ENCODE measurements around the gene ZMYM2. TPM values are rescaled to one million over a fixed set of nuclear protein-coding genes. Genes with fewer than 3 reads are reported as not detected.
A peak's percentile ranks its signal among the peaks of the same experiment; 100 is the strongest.
"Not testable (repeated sequence)": the region's sequence is repeated elsewhere in the genome, so short reads cannot be mapped to it uniquely, and the experiment has no call there.

Gene ZMYM2
- total RNA-seq (2014; rRNA removed; shearing (Covaris generic)), result 25.6 and 31.7 TPM in 2 replicates

DNA sequence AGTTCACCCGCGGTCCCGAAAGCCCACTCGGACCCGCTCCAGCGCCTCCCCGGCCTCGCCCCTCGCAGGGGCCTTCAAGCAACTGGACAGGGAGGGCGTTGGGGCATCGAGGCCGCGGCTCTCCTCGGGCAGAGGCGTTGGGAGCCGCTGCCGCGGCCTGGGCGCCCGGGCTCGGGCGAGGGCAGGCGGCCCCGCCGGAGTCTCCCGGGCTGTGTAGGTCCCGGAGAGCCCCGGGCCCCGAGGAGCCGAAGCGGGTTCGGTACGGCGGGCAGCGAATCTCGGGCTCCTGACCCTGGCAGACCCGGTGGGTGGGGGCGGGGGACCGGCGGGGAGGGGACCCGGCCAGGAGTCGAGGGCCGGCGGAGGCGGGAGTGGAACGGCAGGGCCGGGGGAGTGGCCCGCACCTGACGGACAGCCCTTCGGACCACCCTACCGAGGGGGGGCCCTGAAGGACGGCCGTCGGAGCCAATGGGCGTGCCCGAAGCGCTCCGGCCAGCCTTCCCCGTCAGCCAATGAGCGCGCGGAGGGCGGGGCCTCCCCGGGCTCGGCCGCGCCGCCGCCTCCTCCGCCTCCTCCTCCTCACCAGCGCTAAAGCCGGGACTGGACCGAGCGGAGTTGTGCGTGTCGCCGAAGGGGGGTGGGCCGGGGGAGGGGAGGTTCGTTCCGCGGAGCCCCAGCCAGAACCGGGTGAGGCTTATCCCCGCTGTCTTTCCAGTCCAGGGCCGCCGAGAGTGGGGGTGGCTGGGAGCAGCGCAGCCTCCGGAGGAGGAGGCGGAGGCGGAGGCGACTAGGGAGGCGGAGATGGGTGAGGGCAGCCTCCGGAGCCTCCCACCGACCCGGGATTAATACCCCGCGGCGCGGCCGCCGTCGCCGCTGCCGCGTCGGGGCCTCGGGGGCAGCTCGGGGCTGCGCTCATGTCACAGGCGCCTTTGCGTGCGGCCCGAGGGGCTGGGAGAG lies at the start of gene ZMYM2:
ZMYM2 (plus strand) TSS at position 573 of the 957 bp plus-strand sequence. CDS start 34,346 bp downstream, outside the sequence.
- peak; percentile 93 for DNase-seq (ENCODE audit: low read depth)

DNA sequence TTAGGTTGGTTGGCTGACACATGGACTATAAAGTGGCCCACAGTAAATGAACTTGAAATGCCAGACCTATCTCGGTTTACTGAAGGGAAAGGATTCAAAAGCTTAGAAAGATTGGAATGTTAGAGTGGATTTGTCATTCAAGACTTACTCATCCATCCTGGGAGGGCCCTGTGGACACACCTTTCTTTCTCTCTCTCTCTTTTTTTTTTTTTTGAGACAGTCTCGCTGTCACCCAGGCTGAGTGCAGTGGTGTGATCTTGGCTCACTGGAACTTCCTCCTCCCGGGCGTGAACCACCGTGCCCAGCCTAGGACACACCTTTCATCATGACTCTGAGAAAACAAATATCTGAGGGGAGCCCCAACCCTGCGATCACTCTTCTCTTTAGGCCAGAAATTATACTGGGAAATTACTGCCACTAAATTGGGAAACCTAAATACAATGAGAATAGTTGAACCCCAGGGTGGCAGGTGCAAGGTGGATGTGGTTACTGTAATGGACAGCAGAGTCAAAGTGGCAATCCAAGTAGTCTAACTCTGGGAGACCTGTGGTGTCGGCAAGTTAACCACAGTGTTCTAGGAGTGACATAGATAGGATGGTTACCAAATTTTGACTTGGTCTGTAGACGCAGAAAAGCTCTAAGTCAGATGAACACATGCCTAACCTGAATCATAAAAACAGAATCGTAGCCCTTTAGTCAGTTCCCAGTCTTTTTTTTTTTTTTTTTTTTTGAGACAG lies 48.0 kb upstream of the ZMYM2 start:
- DNase-seq (ENCODE audit: low read depth), result peak; percentile 51

DNA sequence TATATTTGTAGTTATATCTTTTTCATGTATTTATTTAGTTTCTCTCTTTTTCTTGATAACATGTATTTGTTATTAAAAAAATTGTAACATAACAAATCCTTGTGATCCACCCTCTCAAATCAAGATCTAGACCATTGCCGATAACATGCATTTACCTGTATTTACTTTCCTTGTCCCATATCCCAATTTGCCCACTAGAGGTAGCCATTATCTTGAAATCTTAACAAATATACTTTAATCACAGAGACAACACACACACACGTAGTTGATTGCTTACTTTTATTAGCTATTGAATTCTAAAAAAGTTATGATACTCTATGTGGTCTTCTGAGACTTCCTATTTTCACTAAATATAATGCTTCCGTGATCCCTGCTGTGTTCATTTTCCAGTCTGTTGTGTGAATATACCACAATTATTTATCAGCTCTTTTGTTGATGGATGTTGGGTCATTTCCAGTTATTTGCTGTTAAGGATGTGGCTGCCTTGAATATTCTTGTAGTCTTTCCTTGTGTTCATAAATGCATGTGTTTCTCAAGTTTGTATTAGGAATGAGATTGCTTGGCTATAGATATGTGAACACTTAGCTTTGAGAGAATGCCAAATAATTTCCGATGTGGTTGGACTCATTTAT lies 31.3 kb upstream of the ZMYM2 start:
- peak; percentile 39 for DNase-seq (ENCODE audit: low read depth)

DNA sequence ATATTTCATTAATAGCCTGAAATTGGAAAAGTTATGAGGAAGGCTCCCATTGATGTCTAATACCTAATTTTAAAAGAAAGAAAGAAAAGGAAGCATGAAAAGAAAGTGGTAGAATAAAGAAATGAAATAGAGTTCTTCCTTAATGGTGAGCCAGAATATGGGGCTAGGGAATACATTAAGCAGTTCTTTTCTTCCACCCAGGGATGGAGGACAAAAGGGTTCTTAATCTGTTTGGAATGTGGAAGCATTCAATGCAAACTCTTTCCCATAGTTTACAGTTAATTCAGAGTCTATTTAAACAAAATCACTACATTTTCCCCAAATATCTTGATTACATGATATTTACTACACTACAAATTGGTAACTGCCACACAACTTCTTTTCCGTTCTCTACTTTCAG lies 18.4 kb upstream of the ZMYM2 start:
- DNase-seq (ENCODE audit: low read depth), result no peak

DNA sequence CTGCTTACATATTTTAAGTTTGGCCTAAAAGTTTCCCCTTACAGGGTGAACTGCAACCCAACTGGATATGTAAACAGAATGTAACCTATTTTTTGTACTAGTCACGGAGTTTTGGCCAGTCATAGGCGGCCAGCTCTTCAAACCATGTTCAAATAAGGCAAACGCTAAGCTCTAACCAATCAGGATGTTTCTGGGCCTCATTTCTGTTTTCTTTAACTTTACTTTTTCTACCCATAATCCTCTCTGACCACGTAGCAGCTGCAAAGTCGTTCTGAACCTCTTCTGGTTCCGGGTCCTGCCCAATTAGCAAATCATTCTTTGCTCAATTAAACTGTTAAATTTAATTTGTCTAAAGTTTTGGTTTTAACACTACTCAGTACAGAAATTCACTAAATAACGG lies 8.2 kb upstream of the ZMYM2 start:
- DNase-seq (ENCODE audit: low read depth), result no peak

DNA sequence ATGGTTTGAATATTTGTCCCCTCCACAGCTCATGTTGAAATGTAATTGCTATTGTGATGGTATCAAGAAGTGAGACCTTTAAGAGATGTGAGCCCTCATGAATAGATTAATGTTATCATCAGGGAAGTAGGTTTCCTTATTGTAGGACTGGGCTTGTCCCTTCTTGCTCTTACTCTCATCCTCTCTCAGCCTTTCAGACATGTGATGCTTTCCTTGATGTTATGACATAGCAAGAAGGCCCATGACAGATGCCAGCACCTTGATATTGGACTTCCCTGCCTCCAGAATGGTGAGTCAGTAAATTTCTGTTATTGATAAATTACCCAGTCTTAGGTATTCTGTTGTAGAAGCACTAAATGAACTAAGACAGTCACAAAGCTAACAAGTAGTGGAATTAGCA lies 5.7 kb upstream of the ZMYM2 start:
- no peak for DNase-seq (ENCODE audit: low read depth)

DNA sequence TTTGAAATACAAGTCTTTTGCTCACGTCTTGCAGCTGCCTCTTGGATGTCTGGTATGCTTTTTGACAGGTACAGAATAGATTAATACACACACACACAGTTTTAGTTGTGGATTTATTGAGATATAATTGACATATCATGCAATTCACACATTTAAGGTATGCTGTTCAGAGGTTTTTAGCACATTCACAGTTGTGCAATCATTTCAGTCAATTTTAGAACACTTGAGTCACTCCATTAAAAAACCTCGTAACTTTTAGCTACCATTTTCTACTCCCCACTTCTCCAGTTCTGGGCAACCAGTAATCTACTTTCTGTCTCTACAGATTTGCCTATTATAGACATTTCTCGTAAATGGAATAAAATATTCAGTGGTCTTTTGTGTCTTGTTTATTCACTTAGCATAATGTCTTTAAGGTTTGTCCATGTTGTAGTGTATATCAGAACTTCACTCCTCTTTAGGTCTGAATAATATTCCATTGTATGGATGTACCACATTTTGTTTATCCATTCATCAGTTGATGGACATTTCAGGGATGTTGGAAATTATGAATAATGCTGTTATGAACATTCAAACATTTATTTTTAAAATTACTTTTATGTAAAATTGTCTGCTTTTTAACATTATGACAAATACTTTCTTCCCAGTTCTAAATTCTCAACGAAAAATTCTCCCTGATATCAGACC lies 2.5 kb upstream of the ZMYM2 start:
- DNase-seq (ENCODE audit: low read depth), result no peak

DNA sequence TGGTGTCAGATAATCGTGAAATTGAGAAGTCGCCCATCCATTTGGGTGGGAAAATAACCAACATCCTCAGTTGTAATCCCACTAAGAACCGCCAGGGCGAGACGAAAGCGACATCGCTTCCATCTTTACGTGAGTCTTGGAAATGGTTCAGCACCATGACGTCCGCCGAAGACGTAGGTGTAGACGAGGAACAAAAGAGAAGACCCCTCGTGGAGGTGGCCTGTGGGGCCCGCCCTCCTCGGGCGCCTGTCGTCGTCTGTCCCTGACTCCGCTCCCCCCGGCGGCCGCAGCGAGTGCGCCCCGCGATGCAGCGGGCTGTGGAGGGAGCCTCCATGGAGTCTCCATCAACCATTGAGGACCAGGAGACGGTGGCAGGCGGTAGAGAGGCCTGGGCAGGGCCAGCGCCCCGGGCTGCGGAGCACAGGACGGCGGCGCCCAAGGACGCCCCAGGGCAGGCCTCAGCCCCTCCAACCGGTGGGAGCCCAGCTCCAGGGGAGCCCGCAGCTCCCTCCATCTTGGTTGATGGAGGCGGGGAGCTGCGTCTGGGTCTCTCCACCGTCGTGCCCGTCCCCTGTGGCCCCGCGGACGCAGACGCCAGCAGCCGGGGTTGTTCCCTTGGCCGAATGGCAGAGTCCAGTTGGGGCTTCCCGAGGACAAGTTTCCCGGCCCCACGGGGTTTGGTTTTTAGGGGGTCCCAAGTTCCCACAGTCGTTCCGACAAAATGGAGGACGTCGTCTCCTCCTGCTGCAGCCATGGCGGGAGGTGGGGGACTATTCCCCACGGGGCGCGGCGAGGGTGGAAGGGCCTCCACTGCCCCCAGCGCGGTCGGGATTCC lies 990 bp upstream of the ZMYM2 start:
- DNase-seq (ENCODE audit: low read depth), result peak; percentile 81

DNA sequence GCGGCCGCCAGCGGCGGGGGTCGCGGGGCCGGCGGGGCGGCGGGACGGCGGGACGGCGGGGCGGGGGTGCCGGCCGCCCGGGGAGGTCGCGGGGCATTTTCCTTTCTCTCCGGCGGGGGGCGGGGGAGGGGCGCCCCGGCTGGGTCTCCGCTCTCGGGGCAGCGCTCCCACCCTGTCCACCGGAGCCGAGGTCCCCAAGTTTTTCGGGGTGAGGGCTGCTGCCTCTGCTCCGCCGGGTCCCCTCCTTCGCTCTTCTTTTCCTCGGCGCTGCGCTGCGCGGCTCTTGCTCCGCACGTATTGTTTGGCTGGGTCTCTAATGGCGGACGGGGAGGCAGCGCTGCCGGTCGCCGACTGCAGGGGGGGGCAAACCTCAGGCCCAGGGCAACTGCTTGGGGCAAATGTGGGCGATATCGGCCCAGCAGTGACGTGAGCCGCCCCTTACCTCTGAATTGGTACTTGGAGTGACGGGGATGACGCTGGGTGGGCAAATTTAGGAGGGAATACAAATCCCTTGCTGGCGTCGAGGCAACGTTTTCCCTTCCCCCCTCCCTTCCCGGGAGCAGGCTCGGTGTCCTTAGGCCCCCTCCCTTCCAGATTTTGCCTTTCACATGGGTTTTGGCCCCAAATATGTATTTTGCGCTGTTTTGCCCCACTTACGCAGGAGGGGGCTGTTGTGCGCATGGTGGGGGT lies 759 bp downstream of the ZMYM2 start:
- DNase-seq (ENCODE audit: low read depth), result peak; percentile 25

DNA sequence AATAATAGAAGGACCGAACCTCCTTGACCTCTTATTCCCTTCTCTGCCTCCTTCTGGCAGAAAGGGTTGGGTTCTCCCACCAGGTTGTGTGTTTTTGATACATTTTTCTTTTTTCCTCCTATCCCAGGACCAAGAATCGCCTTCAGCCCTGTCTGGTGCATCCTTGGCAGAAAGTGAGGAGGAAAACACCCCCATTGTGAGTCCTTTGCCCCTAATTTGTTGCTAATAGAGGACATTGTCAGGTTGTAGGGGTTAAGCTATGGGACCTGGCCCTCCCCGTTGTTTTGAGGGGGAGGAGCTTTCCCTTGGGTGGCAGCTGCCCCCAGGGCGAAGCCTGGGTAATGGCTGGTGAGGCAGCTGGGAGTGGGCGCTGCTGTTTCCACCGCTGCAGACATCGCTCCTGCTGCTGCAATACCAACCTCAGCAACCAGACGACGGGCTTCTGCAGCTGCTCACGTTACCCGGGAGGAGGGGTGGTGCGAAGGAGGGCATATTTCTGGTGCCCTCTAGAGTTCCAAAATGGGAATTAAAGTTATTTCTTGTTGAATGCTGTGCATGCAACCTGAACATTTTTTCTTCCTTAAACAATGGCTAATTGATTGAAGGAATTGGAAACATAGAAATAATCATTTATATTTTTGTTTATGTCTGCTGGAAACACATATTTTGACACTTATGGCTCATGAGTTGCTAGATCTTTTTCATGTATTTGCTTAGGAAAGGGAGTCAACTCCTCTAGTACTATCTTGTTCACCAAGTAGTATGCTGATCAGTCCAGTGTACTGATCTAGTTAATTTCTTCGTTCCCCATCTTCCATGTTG lies 1.5 kb downstream of the ZMYM2 start:
- peak; percentile 88 for DNase-seq (ENCODE audit: low read depth)

DNA sequence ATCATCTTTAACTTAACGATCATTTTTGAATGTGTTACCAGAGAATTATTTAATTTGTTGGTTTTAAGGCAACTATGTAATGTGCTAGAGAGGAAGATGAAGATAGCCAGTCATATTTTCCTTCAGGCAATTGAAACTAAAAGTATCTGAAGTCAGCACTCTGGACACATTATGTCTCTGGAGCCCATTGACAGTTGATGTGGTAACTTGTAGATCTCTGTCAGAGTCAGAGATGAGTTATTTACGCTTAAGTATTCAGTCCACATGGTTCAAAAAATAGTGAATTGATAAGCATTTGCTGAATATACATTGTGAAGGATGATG lies 2.1 kb downstream of the ZMYM2 start:
- DNase-seq (ENCODE audit: low read depth), result no peak

DNA sequence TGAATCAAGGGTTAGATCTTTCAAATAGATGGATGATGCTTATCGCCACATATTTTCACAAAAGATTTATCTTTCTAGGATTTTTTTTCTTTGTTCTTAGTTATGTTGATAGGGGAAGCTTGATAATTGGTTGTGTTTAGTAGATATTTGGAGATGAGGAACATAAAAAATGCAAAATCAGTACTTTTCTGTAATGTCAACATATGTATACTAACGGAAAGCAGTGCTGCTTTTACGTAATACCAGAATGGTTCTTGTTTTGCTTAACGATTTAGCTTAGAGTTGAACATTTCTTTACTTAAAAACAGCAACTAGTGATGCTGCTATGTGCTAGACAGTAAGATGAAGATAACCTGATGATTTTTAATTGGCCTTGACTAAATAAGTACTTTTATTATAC lies 3.0 kb downstream of the ZMYM2 start:
- no peak for DNase-seq (ENCODE audit: low read depth)

DNA sequence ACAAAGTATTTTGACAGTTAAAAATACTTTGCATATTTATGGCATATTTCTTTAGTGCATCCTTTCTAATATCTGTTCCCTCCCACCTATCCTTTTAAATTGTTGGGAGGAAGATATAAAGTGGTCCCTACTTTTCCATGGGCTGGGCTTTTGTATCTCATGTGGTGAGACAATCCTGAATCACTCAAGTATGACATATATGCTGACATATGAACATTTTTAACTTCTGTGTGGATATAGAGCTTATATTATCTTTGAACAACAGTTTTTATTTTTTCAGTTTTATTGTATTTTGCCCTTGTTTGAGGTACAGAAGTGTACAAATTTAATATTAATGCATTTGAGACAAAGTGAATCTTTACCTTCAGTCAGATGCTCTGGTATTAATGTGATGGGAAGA lies 3.4 kb downstream of the ZMYM2 start:
- no peak for DNase-seq (ENCODE audit: low read depth)

DNA sequence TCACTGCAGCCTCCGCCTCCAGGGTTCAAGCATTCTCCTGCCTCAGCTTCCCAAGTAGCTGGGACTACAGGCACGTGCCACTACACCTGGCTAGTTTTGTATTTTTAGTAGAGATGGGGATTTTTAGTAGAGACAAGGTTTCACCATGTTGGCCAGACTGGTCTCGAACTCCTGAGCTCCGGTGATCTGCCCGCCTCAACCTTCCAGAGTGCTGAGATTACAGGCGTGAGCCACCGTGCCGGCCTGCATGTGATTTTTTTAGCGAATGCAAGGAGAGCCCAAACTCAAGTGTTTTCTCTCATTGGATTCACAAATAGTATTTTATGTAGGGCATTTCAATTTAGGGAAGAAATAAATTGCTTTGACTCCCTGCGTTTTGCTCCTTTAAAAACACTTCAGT lies 4.4 kb downstream of the ZMYM2 start:
- DNase-seq (ENCODE audit: low read depth), result no peak

DNA sequence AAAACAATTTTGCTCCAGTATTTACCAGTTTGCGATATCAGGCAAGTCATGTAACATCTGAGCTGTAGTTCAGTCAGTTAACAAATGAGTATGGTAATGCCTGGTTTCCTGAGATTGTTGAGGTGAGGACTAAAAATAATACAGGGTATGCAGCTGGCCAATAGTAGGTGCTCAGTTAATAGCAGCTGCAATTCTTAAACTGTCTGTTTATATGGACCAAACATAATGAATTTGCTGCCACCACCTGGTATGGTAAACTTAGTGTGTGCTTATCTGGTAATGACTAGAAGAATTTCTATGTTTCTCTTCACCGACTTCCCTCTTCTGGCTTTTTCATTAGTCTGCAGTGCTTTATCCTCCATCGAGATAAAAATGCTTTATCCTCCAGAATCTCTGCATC lies 9.1 kb downstream of the ZMYM2 start:
- DNase-seq (ENCODE audit: low read depth), result no peak

DNA sequence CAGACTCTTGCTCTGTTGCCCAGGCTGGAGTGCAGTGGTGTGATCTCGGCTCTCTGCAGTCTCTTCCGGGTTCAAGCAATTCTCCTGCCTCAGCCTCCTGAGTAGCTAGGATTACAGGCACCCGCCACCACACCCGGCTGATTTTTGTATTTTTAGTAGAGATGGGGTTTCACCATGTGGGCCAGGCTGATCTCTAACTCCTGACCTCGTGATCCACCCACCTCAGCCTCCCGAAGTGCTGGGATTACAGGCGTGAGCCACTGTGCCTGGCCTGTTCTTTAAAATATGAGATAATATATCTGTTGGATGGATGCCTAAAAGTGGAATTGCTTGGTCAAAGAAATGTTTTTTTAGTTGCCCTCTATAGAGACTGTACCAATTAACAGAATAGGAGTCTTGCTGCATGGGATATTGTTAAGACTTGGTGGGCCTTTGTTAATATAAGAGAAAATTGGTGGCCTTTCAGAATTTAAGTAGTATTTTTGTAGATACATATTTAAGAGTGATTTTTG lies 16.0 kb downstream of the ZMYM2 start:
- DNase-seq (ENCODE audit: low read depth), result not testable (repeated sequence)

DNA sequence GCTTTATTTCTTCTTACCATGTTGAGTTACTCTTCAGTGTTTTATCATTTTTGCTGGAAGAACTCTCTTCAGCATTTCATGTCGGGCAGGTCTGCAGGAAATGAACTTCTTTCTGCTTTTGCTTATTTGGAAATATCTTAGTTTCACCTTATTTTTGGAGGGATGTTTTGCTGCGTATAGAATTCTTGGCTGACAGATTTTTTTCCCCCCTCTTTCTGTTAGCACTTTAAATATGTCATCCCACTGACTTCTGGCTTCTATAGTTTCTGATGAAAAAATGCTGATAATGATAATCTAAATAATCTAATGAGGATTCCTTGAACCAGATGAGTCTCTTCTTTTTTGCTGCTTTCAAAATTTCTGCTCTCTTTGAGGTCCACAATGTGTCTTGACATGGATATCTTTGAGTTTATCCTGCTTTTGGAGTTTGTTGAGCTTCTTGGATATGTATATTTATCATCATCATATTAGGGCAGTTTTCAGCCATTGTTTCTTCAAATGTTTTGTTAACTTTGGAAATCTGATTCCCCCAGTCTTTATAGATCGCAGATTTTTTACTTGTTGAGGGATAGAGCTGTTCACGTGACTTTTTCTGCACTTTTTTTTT lies 20.4 kb downstream of the ZMYM2 start:
- DNase-seq (ENCODE audit: low read depth), result no peak

DNA sequence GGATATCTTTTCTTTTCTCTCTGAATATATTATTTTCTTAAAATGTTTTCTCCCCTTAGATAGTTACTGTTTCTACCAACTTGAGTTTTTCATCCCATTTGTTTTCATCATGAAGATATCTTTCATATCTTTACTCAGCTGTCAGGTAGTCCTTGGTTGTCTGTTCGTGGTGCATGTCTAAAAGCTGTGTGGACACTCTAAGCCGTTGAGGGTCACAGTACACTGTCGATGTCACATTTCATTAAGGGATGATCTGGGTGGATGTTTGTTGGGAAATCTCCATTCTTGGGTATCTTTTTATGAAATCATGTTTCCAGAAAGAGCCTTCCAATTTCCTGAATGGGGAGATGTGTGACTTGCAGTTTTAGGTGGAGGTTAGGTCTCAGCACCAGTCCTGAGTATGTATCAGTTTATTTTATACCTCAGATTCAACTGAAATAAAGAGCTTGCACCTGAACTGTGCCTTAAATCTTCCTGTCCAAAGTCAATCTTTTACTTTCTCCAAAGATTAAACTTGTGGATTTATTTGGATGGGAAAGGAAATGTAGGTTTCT lies 23.2 kb downstream of the ZMYM2 start:
- no peak for DNase-seq (ENCODE audit: low read depth)
